Upper lobe of right lung (tissue), 1 donor: ENCODE results near the gene LARGE1. TPM values are rescaled to one million over a fixed set of nuclear protein-coding genes. Genes with fewer than 3 reads are reported as not detected.

Experiments
- ATAC-seq: fragments of 200-7000 bp; cut with Tn5 transposase; one replicate; pipeline ENCODE4 v1.9.1; 2020; ENCODE audit warnings: mild to moderate bottlenecking, moderate library complexity
- DNase-seq: peaks from one replicate; pipeline ENCODE4 v3.0.0-alpha.2; 2020
- H3K27ac ChIP-seq: fragments of 200-600 bp; one replicate; pipeline ENCODE4 v1.8.0; 2022
- H3K27me3 ChIP-seq: fragments of 200-600 bp; one replicate; pipeline ENCODE4 v1.8.0; 2022; ENCODE audit warnings: mild to moderate bottlenecking
- H3K36me3 ChIP-seq: fragments of 200-600 bp; one replicate; pipeline ENCODE4 v1.8.0; 2022
- H3K4me1 ChIP-seq: fragments of 200-600 bp; one replicate; pipeline ENCODE4 v1.8.0; 2022
- H3K4me3 ChIP-seq: fragments of 200-600 bp; one replicate; pipeline ENCODE4 v1.8.0; 2022; ENCODE audit warnings: mild to moderate bottlenecking
- H3K9me3 ChIP-seq: fragments of 200-600 bp; one replicate; pipeline ENCODE4 v1.8.0; 2022
- CTCF ChIP-seq: fragments of 200-600 bp; IDR thresholded peaks from one replicate; pipeline ENCODE4 v1.8.0; 2022; ENCODE audit warnings: antibody characterized with exemption
- intact Hi-C: fragments of 100-400 bp; cut with DNase I; formaldehyde crosslinking; loops from one replicate; pipeline ENCODE4 v1.11.0; 2022
- total RNA-seq: library from RNA; stranded (reverse); fragmentation: NEBNext Ultra II Directional; extraction: Animal tissue kit (Norgen Biotek cat#: 25700); gene quantifications from one replicate; pipeline ENCODE4 v1.2.1, GENCODE V29; 2021
- donor health status: DM: no; HTN: yes; CAD: no; lungs with severe emphysema.

Gene LARGE1
- total RNA-seq, 1 donor from 2014 or later: 33.5 TPM

- Histone ChIP-seq H3K4me3 (no peak overlapping the region), H3K27me3 (no peaks in the 10 kb centered on the region), H3K27ac (no peak overlapping the region), H3K4me1 (peaks cover 10% of the 10 kb centered on the region), H3K36me3 (no peaks in the 10 kb centered on the region), H3K9me3 (no peaks in the 10 kb centered on the region)
- ATAC-seq (no peak), DNase-seq (no peak)
- no peak for TF ChIP-seq CTCF
- intact Hi-C loops: no loop called here
Observed at GRCh38 chr22:33577862-33578411, 342.3 kb downstream of the LARGE1 start.

- Histone ChIP-seq H3K36me3 (no peaks in the 10 kb centered on the region), H3K27me3 (no peaks in the 10 kb centered on the region), H3K9me3 (no peaks in the 10 kb centered on the region), H3K4me1 (peaks cover 10% of the 10 kb centered on the region), H3K27ac (no peak overlapping the region), H3K4me3 (no peak overlapping the region)
- ATAC-seq (no peak), DNase-seq (no peak)
- intact Hi-C loops: no loop called here
- no peak for TF ChIP-seq CTCF
Observed at GRCh38 chr22:33576205-33576604, 344.1 kb downstream of the LARGE1 start.

GRCh38 chr22:33575771-33576170 lies 344.5 kb downstream of the LARGE1 start:
- H3K36me3 ChIP-seq: no peaks in the 10 kb centered on the region
- no peak overlapping the region for H3K27ac ChIP-seq
- H3K4me1 ChIP-seq: peaks cover 10% of the 10 kb centered on the region
- DNase-seq (no peak), ATAC-seq (no peak)
- no peaks in the 10 kb centered on the region for H3K9me3 ChIP-seq
- H3K27me3 ChIP-seq: no peaks in the 10 kb centered on the region
- no peak for TF ChIP-seq CTCF
- no peak overlapping the region for H3K4me3 ChIP-seq
- intact Hi-C loops: no loop called here

- no peaks in the 10 kb centered on the region for H3K36me3 ChIP-seq
- H3K4me1 ChIP-seq: peaks cover 10% of the 10 kb centered on the region
- H3K27me3 ChIP-seq: no peaks in the 10 kb centered on the region
- ATAC-seq (no peak), DNase-seq (no peak)
- no peak overlapping the region for H3K27ac ChIP-seq
- no peak overlapping the region for H3K4me3 ChIP-seq
- TF ChIP-seq CTCF: no peak
- intact Hi-C loops: no loop called here
- no peaks in the 10 kb centered on the region for H3K9me3 ChIP-seq
Observed at GRCh38 chr22:33575041-33575440, 345.2 kb downstream of the LARGE1 start.

- ATAC-seq: no peak
- peaks cover 4% of the 10 kb centered on the region for H3K4me1 ChIP-seq
- no peaks in the 10 kb centered on the region for H3K27me3 ChIP-seq
- intact Hi-C loops: no loop called here
- no peak for DNase-seq
- H3K36me3 ChIP-seq: no peaks in the 10 kb centered on the region
- no peak overlapping the region for H3K27ac ChIP-seq
- no peaks in the 10 kb centered on the region for H3K9me3 ChIP-seq
- TF ChIP-seq CTCF: no peak
- H3K4me3 ChIP-seq: no peak overlapping the region
Observed at GRCh38 chr22:33573479-33573878, 346.8 kb downstream of the LARGE1 start.

- intact Hi-C loops: no loop called here
- ATAC-seq (no peak), DNase-seq (no peak)
- no peaks in the 10 kb centered on the region for H3K36me3 ChIP-seq
- H3K27ac ChIP-seq: no peak overlapping the region
- TF ChIP-seq CTCF: no peak
- H3K27me3 ChIP-seq: no peaks in the 10 kb centered on the region
- no peak overlapping the region for H3K4me3 ChIP-seq
- no peaks in the 10 kb centered on the region for H3K4me1 ChIP-seq
- no peaks in the 10 kb centered on the region for H3K9me3 ChIP-seq
Observed at GRCh38 chr22:33572086-33572485, 348.2 kb downstream of the LARGE1 start.
